SK-N-MC (cell line): ENCODE data around the gene ZNF775.
"Not testable (repeated sequence)": the region's sequence is repeated elsewhere in the genome, so short reads cannot be mapped to it uniquely, and the experiment has no call there.

ENCODE experiments used
- DNase-seq: peaks from one replicate; pipeline ENCODE4 v3.0.0-alpha.2; 2011; ENCODE audit warnings: low read depth, low spot score
- H3K27ac ChIP-seq: fragments of 200-600 bp; sonication (generic); 2 replicates; pipeline ENCODE4 v1.5.1; 2016; ENCODE audit warnings: mixed run types
- H3K36me3 ChIP-seq: fragments of 200-600 bp; sonication (generic); 2 replicates; pipeline ENCODE4 v1.6.1; 2017; ENCODE audit warnings: antibody characterized with exemption, low read length, mixed read lengths; ENCODE audit not compliant: insufficient read depth
- H3K4me3 ChIP-seq: fragments of 200-600 bp; sonication (generic); 2 replicates; pipeline ENCODE4 v1.5.1; 2016
- H3K9ac ChIP-seq: fragments of 200-600 bp; sonication (generic); 2 replicates; pipeline ENCODE4 v1.8.0; 2017; ENCODE audit warnings: mixed run types, mixed read lengths; ENCODE audit not compliant: insufficient read length
- H3K9me3 ChIP-seq: fragments of 200-600 bp; sonication (generic); 2 replicates; pipeline ENCODE4 v1.6.1; 2017; ENCODE audit warnings: low read depth, mild to moderate bottlenecking, antibody characterized with exemption, low read length, moderate library complexity, mixed read lengths
- EZH2 ChIP-seq: fragments of 200-600 bp; sonication (generic); IDR thresholded peaks from one replicate; pipeline ENCODE4 v1.6.1; 2017; ENCODE audit warnings: antibody characterized with exemption
- FOXP2 ChIP-seq: optimal IDR thresholded peaks from 2 replicates; pipeline ENCODE3; 2011; ENCODE audit warnings: mild to moderate bottlenecking, moderate library complexity; ENCODE audit not compliant: insufficient read depth; ENCODE audit errors: extremely low read length, control extremely low read depth
- POLR2AphosphoS5 ChIP-seq: IDR thresholded peaks from 2 replicates; pipeline ENCODE4 v1.6.1; 2012; ENCODE audit warnings: mild to moderate bottlenecking, low read depth, low read length, borderline replicate concordance

ZNF775 gene

GRCh38 chr7:150380463-150380862 is 1.3 kb downstream of the ZNF775 start:
- Histone ChIP-seq H3K4me3 (peak overlapping the region; percentile 96), H3K27ac (no peak overlapping the region)

GRCh38 chr7:150381096-150381495 is 2.0 kb downstream of the ZNF775 start:
- Histone ChIP-seq H3K9ac (no peak overlapping the region), H3K27ac (no peak overlapping the region), H3K4me3 (no peak overlapping the region), H3K36me3 (no peaks in the 10 kb centered on the region), H3K9me3 (no peaks in the 10 kb centered on the region)
- no peak for TF ChIP-seq EZH2
- no peak for TF ChIP-seq FOXP2
- TF ChIP-seq POLR2AphosphoS5 = no peak
- DNase-seq = no peak

More at GRCh38 chr7:150380463-150380862, 1.3 kb downstream of the ZNF775 start:
- no peaks in the 10 kb centered on the region for H3K36me3 ChIP-seq
- no peak for DNase-seq
- H3K9me3 ChIP-seq = no peaks in the 10 kb centered on the region
- TF ChIP-seq POLR2AphosphoS5 (no peak), EZH2 (no peak), FOXP2 (no peak)
- no peak overlapping the region for H3K9ac ChIP-seq

DNA sequence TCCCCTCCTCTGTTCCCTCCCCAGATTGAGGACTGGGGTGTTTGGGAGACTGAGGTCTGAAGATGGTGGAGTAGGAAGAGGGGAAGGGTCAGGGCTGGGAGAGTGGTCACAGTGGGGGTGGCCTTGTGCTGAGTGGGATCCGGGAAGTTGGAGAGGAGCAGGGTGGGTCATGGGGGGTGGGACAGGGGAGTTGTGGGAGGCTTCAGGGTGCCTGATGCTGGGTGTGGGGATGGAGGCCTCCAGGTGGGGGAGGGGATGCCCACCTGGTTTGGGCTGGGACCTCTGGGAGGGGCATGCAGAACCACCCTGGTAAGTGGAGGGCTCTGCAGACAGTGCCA is 2.6 kb downstream of the ZNF775 start:
- Histone ChIP-seq H3K36me3 (no peaks in the 10 kb centered on the region), H3K9ac (no peak overlapping the region), H3K9me3 (no peaks in the 10 kb centered on the region), H3K4me3 (no peak overlapping the region), H3K27ac (no peak overlapping the region)
- no peak for DNase-seq
- no peak for TF ChIP-seq EZH2
- no peak for TF ChIP-seq POLR2AphosphoS5
- TF ChIP-seq FOXP2 = no peak

- no peak overlapping the region for H3K4me3 ChIP-seq
- H3K9ac ChIP-seq = no peak overlapping the region
- no peak for DNase-seq
These were observed 3.2 kb downstream of the ZNF775 start for GRCh38 chr7:150382123-150382843.

DNA sequence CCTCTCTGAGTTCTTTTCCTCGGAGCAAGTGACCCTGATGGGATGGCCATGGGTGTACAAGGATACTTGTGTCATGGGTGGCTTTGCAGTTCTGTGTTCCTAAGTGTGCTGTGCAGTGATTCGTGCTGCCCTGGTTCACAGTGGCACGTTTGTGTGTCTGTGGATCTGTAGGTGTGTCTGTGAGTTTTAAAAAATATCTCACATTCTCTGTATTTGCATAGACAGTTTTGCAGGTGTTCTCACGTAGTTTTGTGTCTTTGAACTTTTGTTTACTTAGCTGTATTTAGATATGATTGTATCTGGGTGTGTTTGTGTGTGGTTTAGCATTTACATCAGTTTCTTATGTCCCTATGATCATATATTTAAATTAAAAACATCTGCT is 3.7 kb downstream of the ZNF775 start:
- no peak overlapping the region for H3K4me3 ChIP-seq
- no peak for DNase-seq
- no peak for TF ChIP-seq EZH2
- no peak overlapping the region for H3K9ac ChIP-seq
- no peak overlapping the region for H3K27ac ChIP-seq
- no peaks in the 10 kb centered on the region for H3K36me3 ChIP-seq
- H3K9me3 ChIP-seq = no peaks in the 10 kb centered on the region

More at GRCh38 chr7:150382123-150382843, 3.2 kb downstream of the ZNF775 start:
- H3K27ac ChIP-seq = no peak overlapping the region
- H3K36me3 ChIP-seq = no peaks in the 10 kb centered on the region
- no peak for TF ChIP-seq FOXP2
- TF ChIP-seq POLR2AphosphoS5 = no peak
- TF ChIP-seq EZH2 = no peak
- H3K9me3 ChIP-seq = no peaks in the 10 kb centered on the region

GRCh38 chr7:150383710-150384397 is 4.7 kb downstream of the ZNF775 start:
- no peak for DNase-seq
- TF ChIP-seq FOXP2 (no peak), EZH2 (no peak), POLR2AphosphoS5 (no peak)
- Histone ChIP-seq H3K9ac (no peak overlapping the region), H3K4me3 (no peak overlapping the region), H3K27ac (no peak overlapping the region), H3K36me3 (no peaks in the 10 kb centered on the region), H3K9me3 (no peaks in the 10 kb centered on the region)

DNA sequence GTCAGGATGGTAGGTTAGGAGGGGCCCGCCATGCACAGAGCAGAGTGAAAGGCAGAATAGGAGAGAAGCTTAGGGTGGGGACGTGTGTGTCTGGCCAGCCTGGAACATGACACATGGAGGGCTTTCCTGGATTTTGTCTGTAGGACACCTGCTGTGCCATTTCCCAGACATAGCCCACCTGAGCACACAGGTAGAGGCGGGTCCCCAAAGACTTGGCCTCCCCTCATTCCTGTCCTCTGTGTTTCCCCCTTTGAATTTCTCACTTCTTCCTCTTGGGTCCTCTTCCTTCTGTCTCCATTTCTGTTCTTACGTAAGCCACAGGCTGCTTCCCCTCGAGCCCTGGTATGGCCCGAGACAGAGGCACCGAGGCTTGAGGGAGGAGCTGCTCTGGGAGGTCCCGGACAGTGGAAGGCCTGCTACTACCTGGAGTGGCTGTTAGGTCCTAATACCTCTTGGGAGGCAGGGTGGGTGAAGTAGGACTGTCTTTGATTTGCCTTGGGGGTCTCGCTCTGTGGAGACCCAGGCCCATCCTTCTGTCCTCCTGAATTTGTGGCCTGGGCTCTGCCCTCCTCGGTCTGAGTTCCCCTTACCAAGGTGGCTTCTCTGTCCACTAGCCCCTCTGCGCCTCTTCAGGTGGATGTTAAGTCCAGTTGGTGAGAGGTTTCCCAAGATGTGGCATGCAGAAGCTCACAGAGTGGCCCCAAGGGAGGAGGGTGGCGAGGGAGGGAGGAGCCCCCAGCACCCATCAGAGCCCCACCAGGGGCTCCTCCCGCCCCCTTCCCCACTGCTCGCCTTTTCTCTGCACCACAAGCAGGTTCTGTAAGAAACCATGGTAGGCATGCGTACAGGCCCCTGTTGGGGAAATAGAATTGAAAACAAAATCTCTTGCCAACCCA is 5.5 kb downstream of the ZNF775 start:
- Histone ChIP-seq H3K27ac (no peak overlapping the region), H3K9me3 (no peaks in the 10 kb centered on the region), H3K4me3 (no peak overlapping the region), H3K36me3 (no peaks in the 10 kb centered on the region), H3K9ac (no peak overlapping the region)
- TF ChIP-seq EZH2 = no peak
- no peak for TF ChIP-seq POLR2AphosphoS5
- no peak for DNase-seq

DNA sequence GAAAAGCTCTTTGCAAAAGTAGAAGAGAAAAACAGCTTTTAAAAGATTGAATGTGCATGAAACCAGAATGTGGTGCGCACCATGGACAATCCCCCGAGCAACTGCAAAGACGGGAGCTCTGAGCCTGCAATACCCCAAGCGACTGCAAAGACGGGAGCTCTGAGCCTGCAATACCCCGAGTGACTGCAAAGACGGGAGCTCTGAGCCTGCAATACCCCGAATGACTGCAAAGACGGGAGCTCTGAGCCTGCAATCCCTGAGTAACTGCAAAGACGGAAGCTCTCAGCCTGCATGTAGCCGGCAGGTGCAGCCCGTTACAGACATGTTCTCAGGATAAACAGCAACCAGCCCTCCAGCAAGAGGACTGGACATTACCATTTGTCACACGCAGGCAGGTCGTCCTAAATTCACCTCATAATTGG is 6.2 kb downstream of the ZNF775 start:
- DNase-seq = no peak

GRCh38 chr7:150385884-150386283 is 6.8 kb downstream of the ZNF775 start:
- H3K9ac ChIP-seq, H3K4me3 ChIP-seq, H3K36me3 ChIP-seq, DNase-seq, H3K27ac ChIP-seq, H3K9me3 ChIP-seq: not testable (repeated sequence)

More for the DNA sequence above, 6.2 kb downstream of the ZNF775 start:
- Histone ChIP-seq H3K36me3 (no peaks in the 10 kb centered on the region), H3K27ac (no peak overlapping the region), H3K9ac (no peak overlapping the region), H3K4me3 (no peak overlapping the region), H3K9me3 (no peaks in the 10 kb centered on the region)
- no peak for TF ChIP-seq EZH2
- no peak for TF ChIP-seq POLR2AphosphoS5
- TF ChIP-seq FOXP2 = no peak
